HepG2 (cell line): ENCODE data around the gene METTL1. TPM values are rescaled to one million over a fixed set of nuclear protein-coding genes. Genes with fewer than 3 reads are reported as not detected.
A peak's percentile ranks its signal among the peaks of the same experiment; 100 is the strongest.

Experiments
- ARID4A ChIP-seq: sonication (generic); formaldehyde crosslinking; IDR thresholded peaks from 2 replicates; pipeline ENCODE4 v1.5.0; 2020; ENCODE audit warnings: mild to moderate bottlenecking, missing genetic modification reagents, borderline replicate concordance
- ETV6 ChIP-seq: sonication (generic); formaldehyde crosslinking; conservative IDR thresholded peaks from 2 replicates; pipeline ENCODE4 v1.4.0; 2020; ENCODE audit warnings: missing genetic modification reagents
- NR2F6 ChIP-seq, 2 experiments: IDR thresholded peaks; 2 replicates each; pipeline ENCODE4 v1.6.1; 2016; ENCODE audit warnings: antibody characterized with exemption in 1 of 2, mild to moderate bottlenecking in 1 of 2
- RBAK ChIP-seq: sonication (generic); formaldehyde crosslinking; IDR thresholded peaks from 2 replicates; pipeline ENCODE4 v1.5.1; 2020; ENCODE audit warnings: mild to moderate bottlenecking, missing genetic modification reagents
- SNAI1 ChIP-seq: sonication (generic); formaldehyde crosslinking; IDR thresholded peaks from 2 replicates; pipeline ENCODE4 v1.5.0; 2020; ENCODE audit warnings: mild to moderate bottlenecking, missing genetic modification reagents, borderline replicate concordance
- TBX3 ChIP-seq: fragments of 450-650 bp; IDR thresholded peaks from 2 replicates; pipeline ENCODE4 v1.6.1; 2017; ENCODE audit warnings: antibody characterized with exemption, mild to moderate bottlenecking, inconsistent platforms, borderline replicate concordance
- ZHX2 ChIP-seq, 2 experiments: sonication (generic) in 1 of 2; formaldehyde crosslinking in 1 of 2; IDR thresholded peaks; 2 replicates each; pipeline versions ENCODE4 v1.6.1 to v1.9.0; 2014 to 2022; ENCODE audit warnings: antibody characterized with exemption in 1 of 2, borderline replicate concordance in 1 of 2, inconsistent platforms in 1 of 2, low read depth in 1 of 2, missing genetic modification reagents in 1 of 2
- ZNF570 ChIP-seq: sonication (generic); formaldehyde crosslinking; IDR thresholded peaks from 2 replicates; pipeline ENCODE4 v1.4.0; 2020; ENCODE audit warnings: mild to moderate bottlenecking, missing genetic modification reagents, borderline replicate concordance
- ZNF780A ChIP-seq: sonication (generic); formaldehyde crosslinking; IDR thresholded peaks from 2 replicates; pipeline ENCODE4 v1.8.0; 2022; ENCODE audit warnings: mild to moderate bottlenecking, missing genetic modification reagents, moderate library complexity
- ZNF782 ChIP-seq: sonication (generic); formaldehyde crosslinking; IDR thresholded peaks from 2 replicates; pipeline ENCODE4 v1.4.0; 2020; ENCODE audit warnings: missing genetic modification reagents, mild to moderate bottlenecking, borderline replicate concordance
- ZSCAN20 ChIP-seq: sonication (generic); formaldehyde crosslinking; IDR thresholded peaks from 2 replicates; pipeline ENCODE4 v1.4.0; 2020; ENCODE audit warnings: missing genetic modification reagents, mild to moderate bottlenecking, borderline replicate concordance
- polyA plus RNA-seq, 8 experiments: library from polyadenylated mRNA; depleted of rRNA in 3 of 8; stranded (reverse) in 7 of 8; unstranded in 1 of 8; fragments of >200 nt; fragmentation: Illumina TruSeq in 4 of 8; extraction: Trizol in 4 of 8; gene quantifications; 2 replicates each; pipeline versions ENCODE4 v1.2.1 to v1.2.3, GENCODE V29; 2011 to 2016; ENCODE audit warnings: low read depth in 4 of 8, missing spikeins in 1 of 8, mixed read lengths in 1 of 8; ENCODE audit not compliant: insufficient read depth in 1 of 8
- total RNA-seq, 5 experiments: library from RNA; depleted of rRNA; stranded (reverse); fragments of >200 nt; fragmentation: Illumina TruSeq; extraction: Trizol; gene quantifications; 2 replicates each; pipeline ENCODE4 v1.2.3, GENCODE V29; 2016; ENCODE audit warnings: low read depth in 1 of 5
- TF ChIP-seq, protein P1 (sequence below): sonication (generic); formaldehyde crosslinking; IDR thresholded peaks from 2 replicates; pipeline ENCODE4 v1.5.0; 2020; ENCODE audit warnings: missing genetic modification reagents

The METTL1 gene
- total and polyA plus RNA-seq, 2 of the 13 experiments (the other 11 are each of a cell fraction or from before 2014, with no cell fraction given): 34.7 to 36.9 TPM

GRCh38 chr12:57751788-57752667 is 19.9 kb downstream of the METTL1 start, which contains the start of gene CDK4 (continued):
- TF ChIP-seq ARID4A (CRISPR knock-in tag) (peak; percentile 98), ZNF780A (CRISPR knock-in tag) (peak; percentile 60; the same call in 1 of the 2 replicates), RBAK (CRISPR knock-in tag) (no peak), ZSCAN20 (CRISPR knock-in tag) (0 out of 2 replicates have a peak, but pooled peaks have one; percentile 41), NR2F6 (IDR thresholded peaks at IDR 0.05) (no peak; the same call in 1 of the 2 replicates), NR2F6 (CRISPR knock-in tag; IDR thresholded peaks at IDR 0.05) (peak; percentile 62; the same call in 1 of the 2 replicates), ETV6 (peak; percentile 36; the same call in 1 of the 2 replicates), TBX3 (peak; percentile 94), ZNF782 (peak; percentile 87; the same call in 1 of the 2 replicates), SNAI1 (no peak), ZNF570 (CRISPR knock-in tag) (no peak), ZHX2 (IDR thresholded peaks at IDR 0.05; ENCODE audit: low read depth) (0 out of 2 replicates have a peak, but pooled peaks have one; percentile 31), ZHX2 (CRISPR knock-in tag; IDR thresholded peaks at IDR 0.05; ENCODE audit: borderline replicate concordance) (no peak; the same call in 1 of the 2 replicates)
- TF ChIP-seq, protein P1, sequence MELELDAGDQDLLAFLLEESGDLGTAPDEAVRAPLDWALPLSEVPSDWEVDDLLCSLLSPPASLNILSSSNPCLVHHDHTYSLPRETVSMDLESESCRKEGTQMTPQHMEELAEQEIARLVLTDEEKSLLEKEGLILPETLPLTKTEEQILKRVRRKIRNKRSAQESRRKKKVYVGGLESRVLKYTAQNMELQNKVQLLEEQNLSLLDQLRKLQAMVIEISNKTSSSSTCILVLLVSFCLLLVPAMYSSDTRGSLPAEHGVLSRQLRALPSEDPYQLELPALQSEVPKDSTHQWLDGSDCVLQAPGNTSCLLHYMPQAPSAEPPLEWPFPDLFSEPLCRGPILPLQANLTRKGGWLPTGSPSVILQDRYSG: peak; percentile 80; the same call in 1 of the 2 replicates
